K562 (cell line): ENCODE data around the gene OR5B21. TPM values are rescaled to one million over a fixed set of nuclear protein-coding genes. Genes with fewer than 3 reads are reported as not detected.

Experiments
- IRF1 ChIP-seq: sonication (generic); formaldehyde crosslinking; IDR thresholded peaks from 2 replicates; pipeline ENCODE4 v1.8.0; 2022; ENCODE audit warnings: missing genetic modification reagents, mild to moderate bottlenecking, borderline replicate concordance
- KDM5B ChIP-seq: fragments of 200-600 bp; sonication (generic); IDR thresholded peaks from 2 replicates; pipeline ENCODE4 v1.6.1; 2012; ENCODE audit warnings: low read depth, mild to moderate bottlenecking, moderate library complexity, low read length, control low read depth, inconsistent platforms; ENCODE audit not compliant: insufficient replicate concordance
- MED1 ChIP-seq: sonication (generic); formaldehyde crosslinking; IDR thresholded peaks from 2 replicates; pipeline ENCODE4 v1.8.1; 2023; ENCODE audit warnings: missing genetic modification reagents, borderline replicate concordance
- PHB2 ChIP-seq: fragments of 450-650 bp; IDR thresholded peaks from 2 replicates; pipeline ENCODE4 v1.6.1; 2017; ENCODE audit warnings: low read depth
- PTRF ChIP-seq: fragments of 450-650 bp; IDR thresholded peaks from 2 replicates; pipeline ENCODE4 v1.6.1; 2016; ENCODE audit warnings: mild to moderate bottlenecking, missing genetic modification characterization, missing compliant biosample characterization
- TSHZ1 ChIP-seq: fragments of 250-450 bp; sonication (Bioruptor Pico); IDR thresholded peaks from 2 replicates; pipeline ENCODE4 v1.4.0; 2020; ENCODE audit warnings: mild to moderate bottlenecking, moderate library complexity
- ZFX ChIP-seq: sonication (generic); formaldehyde crosslinking; IDR thresholded peaks from 2 replicates; pipeline ENCODE4 v1.8.0; 2022; ENCODE audit warnings: mild to moderate bottlenecking, missing genetic modification reagents, moderate library complexity
- ZNF23 ChIP-seq: fragments of 250-450 bp; sonication (Bioruptor Pico); IDR thresholded peaks from 2 replicates; pipeline ENCODE4 v1.4.0; 2020; ENCODE audit warnings: mild to moderate bottlenecking
- ZNF280A ChIP-seq: fragments of 450-650 bp; IDR thresholded peaks from 2 replicates; pipeline ENCODE4 v1.6.1; 2018; ENCODE audit warnings: mild to moderate bottlenecking, low read depth; ENCODE audit not compliant: partially characterized antibody
- ZNF280B ChIP-seq: fragments of 250-450 bp; sonication (Bioruptor Pico); IDR thresholded peaks from 2 replicates; pipeline ENCODE4 v1.5.1; 2021; ENCODE audit warnings: mild to moderate bottlenecking
- ZNF764 ChIP-seq: fragments of 250-450 bp; sonication (Bioruptor Pico); IDR thresholded peaks from 2 replicates; pipeline ENCODE4 v1.4.0; 2020; ENCODE audit warnings: low read depth, mild to moderate bottlenecking, moderate library complexity
- polyA plus RNA-seq, 8 experiments: library from polyadenylated mRNA; depleted of rRNA in 4 of 8; stranded (reverse) in 5 of 8; unstranded in 3 of 8; fragments of >200 nt; fragmentation: Nextera tagmentation in 2 of 8; fragmentation: Illumina TruSeq in 1 of 8; extraction: Ambion mirVana in 2 of 8; extraction: Trizol in 1 of 8; gene quantifications; 2 replicates each; pipeline versions ENCODE4 v1.2.1 to v1.2.3, GENCODE V29; 2011 to 2014; ENCODE audit warnings: inconsistent platforms in 1 of 8, missing spikeins in 1 of 8
- total RNA-seq, 7 experiments: library from RNA; depleted of rRNA in 6 of 7; stranded (reverse); fragments of >200 nt in 6 of 7; fragmentation: Illumina TruSeq in 2 of 7; extraction: Trizol in 2 of 7; gene quantifications; 2 replicates each; pipeline versions ENCODE4 v1.2.1 to v1.2.3, GENCODE V29; 2011 to 2021; ENCODE audit warnings: low replicate concordance in 1 of 7

Gene OR5B21
- total and polyA plus RNA-seq, 9 of the 15 experiments (the other 6 are each of a cell fraction or from before 2014, with no cell fraction given), result not detected

GRCh38 chr11:58466293-58466692 is 41.6 kb downstream of the OR5B21 start (continued):
- TF ChIP-seq ZNF280A (no peak), KDM5B (no peak), ZNF23 (no peak), PTRF (tag) (no peak), MED1 (CRISPR knock-in tag) (no peak), ZNF280B (CRISPR knock-in tag) (no peak), IRF1 (CRISPR knock-in tag) (no peak), TSHZ1 (no peak), ZNF764 (CRISPR knock-in tag) (no peak), ZFX (CRISPR knock-in tag) (no peak), PHB2 (no peak)
